ENCODE measurements around the gene HPSE2.

The HPSE2 gene

DNA sequence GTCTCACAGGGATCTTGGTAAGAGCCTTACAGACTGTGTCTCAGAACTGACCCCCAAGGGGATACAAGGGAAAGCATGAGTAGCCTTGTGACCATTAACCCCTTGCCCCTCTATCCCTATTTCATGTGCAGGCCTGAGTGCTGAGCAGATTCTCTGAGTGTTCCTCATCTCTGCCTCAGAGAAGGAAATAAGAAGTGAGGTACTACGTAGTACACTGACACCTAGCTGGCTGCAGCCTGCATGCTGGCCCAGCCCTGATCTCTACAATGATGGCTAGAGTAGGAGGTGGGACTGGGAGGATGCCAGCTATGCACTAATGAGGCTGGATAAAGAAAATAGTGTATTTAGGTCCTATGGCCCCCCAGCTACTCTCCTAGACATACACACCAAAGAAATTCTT lies 614.0 kb downstream of the HPSE2 start:
- Histone ChIP-seq H3K9me3 (ENCODE audit: control extremely low read depth in 1 of 5, control insufficient read depth in 4 of 5, insufficient read depth in 2 of 5, low read depth in 1 of 5, low read length in 4 of 5) (no peaks in the 10 kb centered on the region), H3K27me3 (replicated peaks in 2 of 5; ENCODE audit: control insufficient read depth in 4 of 5, insufficient read depth in 5 of 5, low read length in 4 of 5) (no peaks in the 10 kb centered on the region), H3K4me1 (ENCODE audit: control extremely low read depth in 1 of 4, control insufficient read depth in 4 of 4, insufficient read depth in 4 of 4, low read length in 3 of 4) (peaks cover 0 to 18% (median 9%) of the 10 kb centered on the region in 4 experiments), H3K27ac (ENCODE audit: insufficient read depth in 1 of 2, low read depth in 1 of 2, low read length in 2 of 2, poor library complexity in 1 of 2, severe bottlenecking in 2 of 2) (no peak overlapping the region), H3K4me3 (ENCODE audit: control insufficient read depth in 1 of 7, extremely low read depth in 1 of 7, insufficient read depth in 4 of 7, low read depth in 2 of 7, low read length in 6 of 7) (no peak overlapping the region), H3K36me3 (ENCODE audit: control insufficient read depth in 4 of 4, insufficient read depth in 4 of 4, low read length in 3 of 4) (no peaks in the 10 kb centered on the region)
- WGBS (ENCODE audit: insufficient coverage), result 90% methylated on average over 1 of the region's 1 CpG
- ChIA-PET CTCF (no interaction called here), POLR2A (no interaction called here)
- no peak for DNase-seq

DNA sequence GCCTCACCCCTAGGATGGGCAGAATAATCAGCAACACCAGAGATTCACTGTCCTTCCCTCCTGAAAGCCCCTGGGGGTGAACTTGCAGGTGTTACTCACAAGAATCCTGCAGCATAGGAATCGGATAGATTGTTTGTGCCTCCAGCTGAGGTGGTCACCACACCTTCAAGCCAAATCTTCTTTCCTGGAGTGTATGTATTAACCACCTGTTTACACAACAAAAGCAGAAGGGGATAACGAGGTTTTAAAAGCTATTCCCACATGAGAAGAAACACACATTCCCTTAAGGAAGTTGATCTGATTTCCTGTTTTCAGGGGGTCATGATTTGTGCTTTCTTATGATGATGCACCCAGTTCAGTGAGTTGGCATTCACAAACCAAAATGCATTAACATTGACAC lies 615.1 kb downstream of the HPSE2 start:
- WGBS (ENCODE audit: insufficient coverage), result 100% methylated on average over 1 of the region's 2 CpGs
- POLR2A ChIA-PET, result no interaction called here
- Histone ChIP-seq H3K27ac (ENCODE audit: insufficient read depth in 1 of 2, low read depth in 1 of 2, low read length in 2 of 2, poor library complexity in 1 of 2, severe bottlenecking in 2 of 2) (no peak overlapping the region), H3K27me3 (replicated peaks in 2 of 5; ENCODE audit: control insufficient read depth in 4 of 5, insufficient read depth in 5 of 5, low read length in 4 of 5) (no peaks in the 10 kb centered on the region), H3K4me1 (ENCODE audit: control extremely low read depth in 1 of 4, control insufficient read depth in 4 of 4, insufficient read depth in 4 of 4, low read length in 3 of 4) (peaks cover 0 to 18% (median 9%) of the 10 kb centered on the region in 4 experiments), H3K36me3 (ENCODE audit: control insufficient read depth in 4 of 4, insufficient read depth in 4 of 4, low read length in 3 of 4) (no peaks in the 10 kb centered on the region), H3K4me3 (ENCODE audit: control insufficient read depth in 1 of 7, extremely low read depth in 1 of 7, insufficient read depth in 4 of 7, low read depth in 2 of 7, low read length in 6 of 7) (no peak overlapping the region), H3K9me3 (ENCODE audit: control extremely low read depth in 1 of 5, control insufficient read depth in 4 of 5, insufficient read depth in 2 of 5, low read depth in 1 of 5, low read length in 4 of 5) (no peaks in the 10 kb centered on the region)
- no peak for DNase-seq
- CTCF ChIA-PET, result no interaction called here

DNA sequence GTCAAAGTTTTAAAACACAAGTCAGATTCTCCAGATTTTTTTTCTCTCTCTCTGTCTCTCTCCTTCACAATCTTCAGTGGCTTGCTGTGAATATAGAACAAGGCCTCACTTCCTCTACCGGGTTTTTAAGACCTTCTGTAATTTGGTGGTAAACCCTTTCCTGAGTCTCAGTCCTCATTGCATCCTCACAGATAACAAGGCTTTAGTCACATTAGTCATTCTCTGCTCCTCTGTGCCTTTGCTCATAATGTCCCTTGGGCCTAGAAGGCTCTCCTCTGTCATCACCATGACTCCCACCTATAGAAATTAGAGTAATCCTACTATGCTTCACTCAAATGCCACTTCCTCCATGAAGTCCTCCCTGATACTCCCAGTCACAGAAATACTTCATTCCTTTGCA lies 616.2 kb downstream of the HPSE2 start:
- Histone ChIP-seq H3K4me3 (ENCODE audit: control insufficient read depth in 1 of 7, extremely low read depth in 1 of 7, insufficient read depth in 4 of 7, low read depth in 2 of 7, low read length in 6 of 7) (no peak overlapping the region), H3K36me3 (ENCODE audit: control insufficient read depth in 4 of 4, insufficient read depth in 4 of 4, low read length in 3 of 4) (no peaks in the 10 kb centered on the region), H3K27me3 (replicated peaks in 2 of 5; ENCODE audit: control insufficient read depth in 4 of 5, insufficient read depth in 5 of 5, low read length in 4 of 5) (no peaks in the 10 kb centered on the region), H3K27ac (ENCODE audit: insufficient read depth in 1 of 2, low read depth in 1 of 2, low read length in 2 of 2, poor library complexity in 1 of 2, severe bottlenecking in 2 of 2) (no peak overlapping the region), H3K4me1 (ENCODE audit: control extremely low read depth in 1 of 4, control insufficient read depth in 4 of 4, insufficient read depth in 4 of 4, low read length in 3 of 4) (peaks cover 0 to 18% (median 9%) of the 10 kb centered on the region in 4 experiments), H3K9me3 (ENCODE audit: control extremely low read depth in 1 of 5, control insufficient read depth in 4 of 5, insufficient read depth in 2 of 5, low read depth in 1 of 5, low read length in 4 of 5) (no peaks in the 10 kb centered on the region)
- 0% methylated on average over 1 of the region's 1 CpG for WGBS (ENCODE audit: insufficient coverage)
- CTCF ChIA-PET, result no interaction called here
- DNase-seq, result peak; percentile 82 to 98 (median 95)
- POLR2A ChIA-PET, result no interaction called here

DNA sequence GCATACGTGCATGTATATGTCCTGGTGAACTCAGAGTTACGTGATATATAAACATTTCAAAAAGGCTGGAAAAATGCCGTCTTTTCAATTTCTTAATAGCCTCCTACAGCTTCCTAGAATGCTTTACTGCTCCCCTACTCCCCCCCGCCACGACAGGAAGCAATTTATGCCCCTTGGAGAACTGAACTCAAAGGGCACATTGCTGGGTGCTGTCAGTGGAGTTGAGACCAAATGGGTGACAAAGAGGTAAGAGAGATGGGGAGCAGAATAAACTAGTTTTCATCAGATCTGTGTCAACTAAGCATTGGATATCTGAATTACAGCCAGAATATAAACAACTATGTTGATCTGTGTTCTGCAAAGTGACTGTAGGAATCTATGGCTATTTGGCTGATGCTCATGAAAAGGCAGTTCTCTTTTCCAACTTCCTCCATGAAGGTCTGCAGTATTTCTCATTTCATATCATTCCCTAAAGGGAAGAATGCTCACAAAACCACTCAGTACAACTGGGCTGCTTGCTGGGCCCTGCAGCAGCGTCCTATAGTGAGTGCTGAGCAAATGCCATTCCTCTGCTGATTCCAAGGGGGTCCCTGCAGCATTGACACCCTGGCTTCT lies 617.6 kb downstream of the HPSE2 start:
- H3K27me3 ChIP-seq (replicated peaks in 2 of 5; ENCODE audit: control insufficient read depth in 4 of 5, insufficient read depth in 5 of 5, low read length in 4 of 5), result peaks cover 0 to 2% (median 0%) of the 10 kb centered on the region in 5 experiments
- peak in 1 of 3 donors; percentile 3 for DNase-seq
- ChIA-PET POLR2A (no interaction called here), CTCF (no interaction called here)
- H3K4me1 ChIP-seq (ENCODE audit: control extremely low read depth in 1 of 4, control insufficient read depth in 4 of 4, insufficient read depth in 4 of 4, low read length in 3 of 4), result peaks cover 0 to 18% (median 8%) of the 10 kb centered on the region in 4 experiments
- H3K36me3 ChIP-seq (ENCODE audit: control insufficient read depth in 4 of 4, insufficient read depth in 4 of 4, low read length in 3 of 4), result no peaks in the 10 kb centered on the region
- no peaks in the 10 kb centered on the region for H3K9me3 ChIP-seq (ENCODE audit: control extremely low read depth in 1 of 5, control insufficient read depth in 4 of 5, insufficient read depth in 2 of 5, low read depth in 1 of 5, low read length in 4 of 5)
- no peak overlapping the region for H3K27ac ChIP-seq (ENCODE audit: insufficient read depth in 1 of 2, low read depth in 1 of 2, low read length in 2 of 2, poor library complexity in 1 of 2, severe bottlenecking in 2 of 2)
- WGBS (ENCODE audit: insufficient coverage), result 90% methylated on average over 3 of the region's 6 CpGs
- H3K4me3 ChIP-seq (ENCODE audit: control insufficient read depth in 1 of 7, extremely low read depth in 1 of 7, insufficient read depth in 4 of 7, low read depth in 2 of 7, low read length in 6 of 7), result no peak overlapping the region

DNA sequence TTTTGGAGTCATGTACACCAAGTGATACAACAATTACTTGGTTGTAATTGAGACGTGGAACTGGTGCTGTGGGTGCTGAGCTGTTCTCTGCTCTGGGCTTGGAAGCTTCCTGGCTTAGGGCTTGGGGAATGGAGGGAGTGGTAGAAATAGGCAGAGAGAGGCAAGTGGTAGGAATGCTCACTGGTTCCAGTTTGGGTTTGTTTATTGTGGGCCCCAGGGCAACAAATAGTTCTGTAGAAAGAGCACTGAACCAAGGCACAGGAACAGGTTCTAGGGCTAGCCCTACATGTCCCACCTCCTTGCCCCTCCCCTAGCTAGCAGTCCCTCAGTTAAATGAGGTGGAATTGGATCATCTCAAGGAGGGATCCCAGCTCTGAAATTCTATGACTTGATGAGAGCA lies 622.2 kb downstream of the HPSE2 start:
- ChIA-PET CTCF (no interaction called here), POLR2A (no interaction called here)
- H3K27me3 ChIP-seq (replicated peaks in 2 of 5; ENCODE audit: control insufficient read depth in 4 of 5, insufficient read depth in 5 of 5, low read length in 4 of 5), result peaks cover 0 to 8% (median 4%) of the 10 kb centered on the region in 5 experiments
- no peaks in the 10 kb centered on the region for H3K36me3 ChIP-seq (ENCODE audit: control insufficient read depth in 4 of 4, insufficient read depth in 4 of 4, low read length in 3 of 4)
- no peak overlapping the region for H3K27ac ChIP-seq (ENCODE audit: insufficient read depth in 1 of 2, low read depth in 1 of 2, low read length in 2 of 2, poor library complexity in 1 of 2, severe bottlenecking in 2 of 2)
- H3K9me3 ChIP-seq (ENCODE audit: control extremely low read depth in 1 of 5, control insufficient read depth in 4 of 5, insufficient read depth in 2 of 5, low read depth in 1 of 5, low read length in 4 of 5), result no peaks in the 10 kb centered on the region
- peaks cover 0 to 4% (median 0%) of the 10 kb centered on the region in 4 experiments for H3K4me1 ChIP-seq (ENCODE audit: control extremely low read depth in 1 of 4, control insufficient read depth in 4 of 4, insufficient read depth in 4 of 4, low read length in 3 of 4)
- no peak for DNase-seq
- WGBS (ENCODE audit: insufficient coverage), result 100% methylated on average over 1 of the region's 1 CpG
- H3K4me3 ChIP-seq (ENCODE audit: control insufficient read depth in 1 of 7, extremely low read depth in 1 of 7, insufficient read depth in 4 of 7, low read depth in 2 of 7, low read length in 6 of 7), result no peak overlapping the region

DNA sequence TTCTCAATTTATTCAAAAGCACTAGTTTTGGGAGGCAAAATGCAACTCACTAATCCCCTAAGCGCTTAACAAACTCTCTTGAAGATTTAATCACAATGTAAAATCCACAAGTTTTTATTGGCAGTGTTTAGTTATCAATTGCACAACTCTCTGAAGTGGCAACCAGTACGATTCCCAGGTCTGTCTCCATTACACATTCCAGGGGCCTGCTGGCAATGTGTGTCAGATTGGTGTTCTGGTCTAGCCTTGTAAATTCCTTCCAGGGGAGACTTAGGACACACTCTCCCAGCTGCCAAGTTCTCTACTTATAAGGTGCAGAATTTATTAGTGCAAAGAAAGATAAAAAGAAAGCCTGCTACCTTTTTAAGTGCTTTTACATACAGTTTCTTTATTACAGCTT lies 624.2 kb downstream of the HPSE2 start:
- no peak for DNase-seq
- no peaks in the 10 kb centered on the region for H3K36me3 ChIP-seq (ENCODE audit: control insufficient read depth in 4 of 4, insufficient read depth in 4 of 4, low read length in 3 of 4)
- POLR2A ChIA-PET, result no interaction called here
- H3K4me1 ChIP-seq (ENCODE audit: control extremely low read depth in 1 of 4, control insufficient read depth in 4 of 4, insufficient read depth in 4 of 4, low read length in 3 of 4), result no peaks in the 10 kb centered on the region
- H3K27me3 ChIP-seq (replicated peaks in 2 of 5; ENCODE audit: control insufficient read depth in 4 of 5, insufficient read depth in 5 of 5, low read length in 4 of 5), result peaks cover 0 to 14% (median 11%) of the 10 kb centered on the region in 5 experiments
- CTCF ChIA-PET, result no interaction called here
- WGBS (ENCODE audit: insufficient coverage), result 100% methylated on average over 1 of the region's 2 CpGs
- H3K27ac ChIP-seq (ENCODE audit: insufficient read depth in 1 of 2, low read depth in 1 of 2, low read length in 2 of 2, poor library complexity in 1 of 2, severe bottlenecking in 2 of 2), result no peak overlapping the region
- H3K4me3 ChIP-seq (ENCODE audit: control insufficient read depth in 1 of 7, extremely low read depth in 1 of 7, insufficient read depth in 4 of 7, low read depth in 2 of 7, low read length in 6 of 7), result no peak overlapping the region
- H3K9me3 ChIP-seq (ENCODE audit: control extremely low read depth in 1 of 5, control insufficient read depth in 4 of 5, insufficient read depth in 2 of 5, low read depth in 1 of 5, low read length in 4 of 5), result no peaks in the 10 kb centered on the region

DNA sequence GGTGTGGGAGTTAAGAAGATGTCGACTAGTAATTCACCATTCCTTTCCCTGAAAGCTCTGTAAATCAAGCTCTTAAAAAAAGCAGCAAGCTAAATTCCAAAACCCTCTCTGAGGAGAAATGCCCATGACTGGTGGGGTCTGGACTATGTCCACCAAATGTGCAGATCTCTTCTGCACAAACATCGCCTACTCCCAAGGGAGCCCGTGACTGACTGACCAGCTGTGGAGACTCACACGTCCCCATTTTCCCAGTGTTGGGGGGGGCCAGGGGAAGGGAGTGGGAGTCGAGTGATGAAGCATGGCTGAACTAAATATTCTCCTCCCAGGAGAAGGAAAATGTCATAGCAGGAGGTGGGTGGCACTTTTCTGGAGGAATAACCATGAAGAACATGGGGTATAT lies 624.8 kb downstream of the HPSE2 start:
- Histone ChIP-seq H3K4me3 (ENCODE audit: control insufficient read depth in 1 of 7, extremely low read depth in 1 of 7, insufficient read depth in 4 of 7, low read depth in 2 of 7, low read length in 6 of 7) (no peak overlapping the region), H3K36me3 (ENCODE audit: control insufficient read depth in 4 of 4, insufficient read depth in 4 of 4, low read length in 3 of 4) (no peaks in the 10 kb centered on the region), H3K4me1 (ENCODE audit: control extremely low read depth in 1 of 4, control insufficient read depth in 4 of 4, insufficient read depth in 4 of 4, low read length in 3 of 4) (no peaks in the 10 kb centered on the region), H3K27me3 (replicated peaks in 2 of 5; ENCODE audit: control insufficient read depth in 4 of 5, insufficient read depth in 5 of 5, low read length in 4 of 5) (peaks cover 0 to 14% (median 11%) of the 10 kb centered on the region in 5 experiments), H3K9me3 (ENCODE audit: control extremely low read depth in 1 of 5, control insufficient read depth in 4 of 5, insufficient read depth in 2 of 5, low read depth in 1 of 5, low read length in 4 of 5) (no peaks in the 10 kb centered on the region), H3K27ac (ENCODE audit: insufficient read depth in 1 of 2, low read depth in 1 of 2, low read length in 2 of 2, poor library complexity in 1 of 2, severe bottlenecking in 2 of 2) (no peak overlapping the region)
- DNase-seq, result no peak
- POLR2A ChIA-PET, result no interaction called here
- CTCF ChIA-PET, result no interaction called here
- 100% methylated on average over 3 of the region's 5 CpGs for WGBS (ENCODE audit: insufficient coverage)
